Measurements from ENCODE around the gene KCTD3.

DNA sequence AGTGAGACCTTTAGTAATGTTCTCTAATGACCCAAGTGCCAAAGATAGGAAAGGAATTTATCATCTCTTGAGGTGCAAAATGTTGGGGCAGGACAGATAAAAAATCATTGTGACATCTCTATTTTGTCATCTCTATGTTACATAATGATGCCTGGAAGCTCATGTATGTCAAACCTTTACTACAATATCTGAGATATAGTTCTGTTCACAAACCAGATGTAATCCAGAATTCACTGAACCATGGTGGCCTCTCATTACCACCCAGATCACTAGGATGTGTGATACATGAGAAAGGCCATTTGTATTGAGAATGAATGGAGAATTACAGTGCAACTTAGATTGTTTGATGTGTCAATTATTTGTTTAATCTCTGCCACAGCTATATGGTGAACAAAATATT, 22.0 kb upstream of the KCTD3 start:
- TF ChIP-seq, protein P1, sequence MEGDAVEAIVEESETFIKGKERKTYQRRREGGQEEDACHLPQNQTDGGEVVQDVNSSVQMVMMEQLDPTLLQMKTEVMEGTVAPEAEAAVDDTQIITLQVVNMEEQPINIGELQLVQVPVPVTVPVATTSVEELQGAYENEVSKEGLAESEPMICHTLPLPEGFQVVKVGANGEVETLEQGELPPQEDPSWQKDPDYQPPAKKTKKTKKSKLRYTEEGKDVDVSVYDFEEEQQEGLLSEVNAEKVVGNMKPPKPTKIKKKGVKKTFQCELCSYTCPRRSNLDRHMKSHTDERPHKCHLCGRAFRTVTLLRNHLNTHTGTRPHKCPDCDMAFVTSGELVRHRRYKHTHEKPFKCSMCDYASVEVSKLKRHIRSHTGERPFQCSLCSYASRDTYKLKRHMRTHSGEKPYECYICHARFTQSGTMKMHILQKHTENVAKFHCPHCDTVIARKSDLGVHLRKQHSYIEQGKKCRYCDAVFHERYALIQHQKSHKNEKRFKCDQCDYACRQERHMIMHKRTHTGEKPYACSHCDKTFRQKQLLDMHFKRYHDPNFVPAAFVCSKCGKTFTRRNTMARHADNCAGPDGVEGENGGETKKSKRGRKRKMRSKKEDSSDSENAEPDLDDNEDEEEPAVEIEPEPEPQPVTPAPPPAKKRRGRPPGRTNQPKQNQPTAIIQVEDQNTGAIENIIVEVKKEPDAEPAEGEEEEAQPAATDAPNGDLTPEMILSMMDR (IDR thresholded peaks at IDR 0.05): no peak
- TF ChIP-seq EZH2 (IDR thresholded peaks at IDR 0.05; ENCODE audit: borderline replicate concordance, insufficient read depth, low read depth, low read length, poor library complexity, severe bottlenecking): no peak
